RPMI7951 (cell line): Measurements from ENCODE around the gene MB21D2. TPM values are rescaled to one million over a fixed set of nuclear protein-coding genes. Genes with fewer than 3 reads are reported as not detected.
"Not testable (repeated sequence)": the region's sequence is repeated elsewhere in the genome, so short reads cannot be mapped to it uniquely, and the experiment has no call there.

Experiments
- DNase-seq: peaks from one replicate; pipeline ENCODE4 v3.0.0-alpha.2; 2012; ENCODE audit warnings: low read depth
- total RNA-seq: library from RNA; depleted of rRNA; stranded (reverse); fragments of >200 nt; shearing (Covaris generic); gene quantifications from 2 replicates; pipeline ENCODE4 v1.2.3, GENCODE V29; 2014

MB21D2 gene
- total RNA-seq, 1 experiment from 2014 or later, result 8.8 TPM

DNA sequence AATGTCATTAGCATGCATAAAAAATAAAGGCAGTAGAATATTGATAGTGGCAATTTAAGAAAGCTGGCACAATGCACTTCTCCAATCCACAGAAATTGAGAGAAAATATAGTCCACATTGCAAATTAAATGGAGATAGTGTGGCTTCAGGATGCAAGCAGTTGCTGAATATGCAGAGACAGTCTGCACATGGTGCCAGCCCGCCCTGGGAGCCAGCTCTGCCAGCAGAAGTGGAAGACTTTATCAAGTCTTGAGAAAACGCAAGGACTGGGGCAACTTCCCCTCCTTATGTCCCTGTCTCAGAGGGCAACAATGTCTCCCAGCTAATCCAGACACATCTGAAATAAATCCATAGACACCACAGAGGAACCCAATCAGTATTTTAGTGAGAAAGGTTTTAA, 57.2 kb downstream of the MB21D2 start:
- DNase-seq, result no peak

GRCh38 chr3:192858849-192859585, 58.6 kb downstream of the MB21D2 start:
- DNase-seq, result no peak

DNA sequence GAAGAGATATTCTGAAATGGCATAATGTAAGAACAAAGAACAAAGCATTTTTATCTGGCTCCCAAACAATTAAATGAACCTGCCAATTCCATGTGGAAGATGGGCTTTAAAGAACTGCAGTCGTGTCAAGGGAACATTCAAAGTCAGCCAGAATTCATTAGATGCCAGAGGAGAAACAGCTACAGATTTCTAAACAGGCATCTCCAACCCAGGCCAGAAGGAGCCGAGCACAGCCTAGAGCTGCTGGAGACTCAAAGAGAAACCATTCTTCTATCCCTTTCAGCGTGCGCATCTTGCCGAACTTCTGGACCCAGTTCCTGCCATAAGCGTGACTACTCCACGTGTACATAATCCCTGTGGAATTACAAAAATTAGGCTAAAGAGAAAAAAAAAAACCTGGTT, 60.4 kb downstream of the MB21D2 start:
- DNase-seq, result no peak

GRCh38 chr3:192855434-192855833, 62.2 kb downstream of the MB21D2 start:
- no peak for DNase-seq

DNA sequence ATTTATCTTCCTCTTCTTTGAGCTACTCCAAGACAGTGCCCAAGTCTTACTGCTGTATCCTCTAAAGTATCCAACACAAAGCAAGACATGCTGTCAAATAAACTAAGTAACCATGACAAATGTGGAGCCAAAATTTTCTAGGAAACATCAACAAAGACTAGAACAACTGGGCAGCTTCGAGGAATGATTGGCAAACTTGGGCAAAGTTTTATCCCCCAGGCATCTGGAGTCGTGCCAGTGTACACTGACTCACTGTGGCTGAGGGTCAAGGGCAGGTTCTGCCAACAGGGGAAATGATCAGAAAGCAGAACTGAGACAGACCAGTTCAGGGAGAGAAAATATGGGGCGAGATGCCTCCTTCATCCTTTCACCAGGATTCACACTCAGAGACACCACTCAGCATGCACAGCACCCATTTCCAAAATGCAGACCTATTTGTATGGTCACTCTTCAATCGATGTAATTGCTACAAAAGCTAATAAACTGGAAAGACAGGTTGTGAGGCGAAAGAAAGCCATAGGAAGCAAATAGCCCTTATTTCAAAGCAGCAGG, 65.8 kb downstream of the MB21D2 start:
- peak; percentile 97 for DNase-seq

GRCh38 chr3:192850451-192850981, 67.1 kb downstream of the MB21D2 start:
- peak; percentile 74 for DNase-seq

GRCh38 chr3:192849821-192850220, 67.8 kb downstream of the MB21D2 start:
- not testable (repeated sequence) for DNase-seq

GRCh38 chr3:192848371-192849233, 69.1 kb downstream of the MB21D2 start:
- no peak for DNase-seq

- no peak for DNase-seq
Measured at GRCh38 chr3:192847941-192848340, 69.7 kb downstream of the MB21D2 start.

GRCh38 chr3:192845526-192845855, 72.2 kb downstream of the MB21D2 start:
- DNase-seq, result no peak

- DNase-seq, result peak; percentile 29
Measured at GRCh38 chr3:192844836-192845525, 72.7 kb downstream of the MB21D2 start.

DNA sequence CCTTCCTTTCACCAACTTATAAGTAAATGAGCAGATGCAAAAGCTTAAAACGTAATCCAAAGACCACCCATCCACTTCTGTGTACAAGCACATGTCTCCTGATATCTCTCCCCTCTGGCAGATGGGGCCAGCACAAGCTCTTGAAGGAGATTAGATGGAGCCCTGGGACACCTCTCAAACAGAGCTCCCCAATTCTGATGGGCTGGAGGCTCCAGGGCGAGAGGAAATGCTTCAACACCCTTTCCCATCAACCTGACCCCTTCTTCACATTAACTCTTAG, 73.2 kb downstream of the MB21D2 start:
- DNase-seq, result no peak

GRCh38 chr3:192843723-192844485, 73.8 kb downstream of the MB21D2 start:
- DNase-seq, result no peak

- no peak for DNase-seq
Measured at GRCh38 chr3:192843119-192843518, 74.5 kb downstream of the MB21D2 start.

GRCh38 chr3:192842711-192843110, 74.9 kb downstream of the MB21D2 start:
- no peak for DNase-seq

DNA sequence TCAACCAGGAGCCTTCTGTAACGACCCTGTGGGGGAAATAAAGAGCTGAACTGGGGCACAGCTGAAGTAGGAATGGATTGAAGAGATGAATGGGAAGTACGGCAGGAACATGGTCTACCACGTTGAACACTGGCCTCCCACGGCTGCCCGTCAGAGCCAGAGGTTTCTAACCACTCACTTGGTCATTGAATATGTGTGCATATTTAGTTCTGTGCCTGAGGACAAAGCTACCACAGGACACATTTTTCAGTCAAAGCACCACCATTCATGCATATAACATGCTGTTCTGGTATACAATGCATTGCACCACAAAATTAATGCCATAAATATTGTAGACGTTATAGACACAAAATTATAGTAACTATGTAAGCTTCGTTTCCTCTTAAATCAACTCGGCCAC, 75.5 kb downstream of the MB21D2 start:
- no peak for DNase-seq

DNA sequence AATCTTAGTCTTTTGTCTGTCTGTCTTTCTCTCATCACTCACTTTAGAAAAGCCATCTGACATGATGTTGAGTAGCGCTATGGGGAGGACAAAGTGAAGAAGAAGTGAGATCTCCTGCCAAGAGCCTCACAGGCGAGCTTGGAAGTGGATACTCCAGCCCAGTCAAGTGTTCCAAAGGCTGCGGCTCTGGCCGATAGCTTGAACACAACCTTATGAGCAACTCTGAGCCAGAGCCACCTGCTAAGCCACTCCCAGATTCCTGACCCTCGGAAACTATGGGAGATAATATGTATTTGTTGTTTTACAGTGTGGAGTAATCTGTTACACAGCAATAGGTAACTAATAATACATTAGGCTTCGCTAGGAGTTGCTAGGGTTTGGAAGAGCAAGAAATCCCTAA, 76.2 kb downstream of the MB21D2 start:
- no peak for DNase-seq

GRCh38 chr3:192840143-192840836, 77.4 kb downstream of the MB21D2 start:
- DNase-seq, result no peak

GRCh38 chr3:192835818-192836815, 81.5 kb downstream of the MB21D2 start:
- DNase-seq, result peak; percentile 60

DNA sequence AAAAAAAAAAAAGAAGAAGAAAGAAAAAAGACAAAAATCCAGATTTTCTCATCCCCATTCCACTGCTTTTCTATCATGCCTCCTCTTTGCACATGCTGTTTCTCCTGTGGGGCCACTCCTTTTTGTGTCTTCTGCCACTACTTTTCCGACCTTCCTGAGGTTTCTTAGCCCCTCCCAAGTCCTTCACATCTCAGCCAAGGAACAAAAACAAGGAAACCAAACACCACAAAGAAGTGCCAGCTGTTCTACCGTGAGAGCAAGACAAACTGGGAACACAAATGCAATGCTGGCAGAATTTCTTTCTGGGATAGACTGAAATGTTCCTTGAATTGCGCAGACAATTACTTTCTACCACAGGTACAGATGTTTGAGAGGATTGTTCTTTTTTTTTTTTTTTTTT, 83.2 kb downstream of the MB21D2 start:
- DNase-seq, result peak; percentile 40
